ENCODE results near the gene CELF6.
A peak's percentile ranks its signal among the peaks of the same experiment; 100 is the strongest.
"Not testable (repeated sequence)": the region's sequence is repeated elsewhere in the genome, so short reads cannot be mapped to it uniquely, and the experiment has no call there.

CELF6 gene

DNA sequence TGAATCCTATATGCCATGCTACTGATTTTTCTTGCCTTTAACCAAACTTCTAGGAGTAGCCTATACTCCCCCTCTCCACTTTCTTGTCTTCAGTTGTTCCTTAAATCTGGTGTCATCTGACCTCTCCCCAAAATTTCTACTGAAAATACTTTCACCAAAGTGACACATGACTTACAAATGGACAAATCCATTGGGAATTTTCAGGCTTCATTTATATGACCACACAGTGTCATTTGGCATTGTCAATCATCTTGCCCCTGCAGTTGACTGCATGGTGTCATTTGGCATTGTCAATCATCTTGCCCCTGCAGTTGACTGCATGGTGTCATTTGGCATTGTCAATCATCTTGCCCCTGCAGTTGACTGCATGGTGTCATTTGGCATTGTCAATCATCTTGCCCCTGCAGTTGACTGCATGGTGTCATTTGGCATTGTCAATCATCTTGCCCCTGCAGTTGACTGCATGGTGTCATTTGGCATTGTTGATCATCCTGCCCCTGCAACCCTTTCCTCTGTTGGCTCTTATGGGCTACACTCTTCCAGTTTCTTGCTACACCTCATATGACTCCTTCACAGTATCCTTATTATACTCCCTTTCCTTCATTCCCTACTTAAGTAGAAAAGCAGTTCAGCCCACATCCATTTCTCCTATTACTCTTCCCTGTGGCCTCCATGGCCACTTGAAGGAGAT, 44.2 kb downstream of the CELF6 start:
- not testable (repeated sequence) for H3K18ac ChIP-seq (ENCODE audit: low read length); H3K27me3 ChIP-seq (ENCODE audit: control insufficient read depth in 3 of 3, insufficient read depth in 3 of 3, low read depth in 1 of 3, low read length in 3 of 3); H3K27ac ChIP-seq (replicated peaks; ENCODE audit: low read length); H3K79me1 ChIP-seq (ENCODE audit: low read depth, low read length); H2BK5ac ChIP-seq (ENCODE audit: low read length); H3K9me3 ChIP-seq (replicated peaks in 1 of 2; ENCODE audit: control insufficient read depth in 2 of 2, insufficient read depth in 1 of 2, low read depth in 1 of 2, low read length in 2 of 2); H3K4me3 ChIP-seq (ENCODE audit: low read length in 2 of 2); H3K4me1 ChIP-seq (ENCODE audit: control insufficient read depth in 2 of 2, insufficient read depth in 1 of 2, low read depth in 1 of 2, low read length in 2 of 2); H3K4ac ChIP-seq (ENCODE audit: low read length); H3K36me3 ChIP-seq (replicated peaks in 1 of 2; ENCODE audit: control insufficient read depth in 2 of 2, insufficient read depth in 2 of 2, low read length in 2 of 2); H3K14ac ChIP-seq (ENCODE audit: low read length); H3K4me2 ChIP-seq (ENCODE audit: insufficient read depth, low read length, poor library complexity, severe bottlenecking); H4K8ac ChIP-seq (ENCODE audit: low read depth, low read length); H2BK15ac ChIP-seq (ENCODE audit: low read length); H2BK120ac ChIP-seq (ENCODE audit: low read depth, low read length); H2BK12ac ChIP-seq (ENCODE audit: low read length); DNase-seq (ENCODE audit: low spot score); H2AK5ac ChIP-seq (ENCODE audit: low read depth, low read length); H3K9ac ChIP-seq (ENCODE audit: low read depth, low read length, poor library complexity); H3K23ac ChIP-seq (ENCODE audit: low read depth, low read length, poor library complexity); H4K91ac ChIP-seq (ENCODE audit: low read depth, low read length, poor library complexity); H2AFZ ChIP-seq (ENCODE audit: low read length)

DNA sequence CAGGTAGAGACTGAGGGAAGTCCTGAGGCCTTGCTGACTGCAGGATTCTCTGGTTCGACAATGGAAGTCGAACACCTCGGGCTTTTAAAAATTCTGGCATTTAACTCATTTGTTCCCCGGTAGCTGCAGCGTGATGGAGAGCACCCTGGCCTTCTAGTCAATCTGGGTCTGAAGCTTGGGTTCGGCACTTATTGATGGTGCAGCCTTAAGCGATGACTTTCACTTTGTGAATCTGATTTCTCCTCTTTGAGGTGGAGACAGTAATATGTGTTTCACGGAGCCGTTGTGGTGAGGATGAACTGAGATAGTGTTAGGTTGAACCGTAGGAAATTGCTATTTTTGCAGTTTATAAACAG, 47.0 kb downstream of the CELF6 start:
- Histone ChIP-seq H2BK120ac (ENCODE audit: low read depth, low read length) (no peak overlapping the region), H2BK12ac (ENCODE audit: low read length) (no peak overlapping the region), H3K79me1 (ENCODE audit: low read depth, low read length) (no peaks in the 10 kb centered on the region), H3K36me3 (replicated peaks in 1 of 2; ENCODE audit: control insufficient read depth in 2 of 2, insufficient read depth in 2 of 2, low read length in 2 of 2) (peaks cover 2 to 29% of the 10 kb centered on the region in 2 donors), H2AFZ (ENCODE audit: low read length) (peak overlapping the region; percentile 87), H3K9ac (ENCODE audit: low read depth, low read length, poor library complexity) (no peak overlapping the region), H3K27me3 (ENCODE audit: control insufficient read depth in 3 of 3, insufficient read depth in 3 of 3, low read depth in 1 of 3, low read length in 3 of 3) (no peaks in the 10 kb centered on the region), H3K23ac (ENCODE audit: low read depth, low read length, poor library complexity) (peak overlapping the region; percentile 83), H2BK15ac (ENCODE audit: low read length) (no peak overlapping the region), H3K27ac (replicated peaks; ENCODE audit: low read length) (no peak overlapping the region), H3K4me1 (ENCODE audit: control insufficient read depth in 2 of 2, insufficient read depth in 1 of 2, low read depth in 1 of 2, low read length in 2 of 2) (peaks cover 2 to 5% of the 10 kb centered on the region in 2 donors), H2AK5ac (ENCODE audit: low read depth, low read length) (no peak overlapping the region), H3K4me3 (ENCODE audit: low read length in 2 of 2) (peak overlapping the region; percentile 84 to 98), H3K4ac (ENCODE audit: low read length) (no peak overlapping the region), H3K4me2 (ENCODE audit: insufficient read depth, low read length, poor library complexity, severe bottlenecking) (peak overlapping the region; percentile 49), H3K9me3 (replicated peaks in 1 of 2; ENCODE audit: control insufficient read depth in 2 of 2, insufficient read depth in 1 of 2, low read depth in 1 of 2, low read length in 2 of 2) (no peaks in the 10 kb centered on the region), H2BK5ac (ENCODE audit: low read length) (no peak overlapping the region), H4K8ac (ENCODE audit: low read depth, low read length) (no peak overlapping the region), H3K14ac (ENCODE audit: low read length) (no peak overlapping the region), H3K18ac (ENCODE audit: low read length) (no peak overlapping the region), H4K91ac (ENCODE audit: low read depth, low read length, poor library complexity) (no peak overlapping the region)
- WGBS, 2 donors (ENCODE audit: extremely low coverage in 2 of 2, insufficient read length in 2 of 2, insufficient replicate concordance in 1 of 2): no CpG with 5 or more reads among the region's 10 CpGs
- DNase-seq (ENCODE audit: low spot score): no peak

DNA sequence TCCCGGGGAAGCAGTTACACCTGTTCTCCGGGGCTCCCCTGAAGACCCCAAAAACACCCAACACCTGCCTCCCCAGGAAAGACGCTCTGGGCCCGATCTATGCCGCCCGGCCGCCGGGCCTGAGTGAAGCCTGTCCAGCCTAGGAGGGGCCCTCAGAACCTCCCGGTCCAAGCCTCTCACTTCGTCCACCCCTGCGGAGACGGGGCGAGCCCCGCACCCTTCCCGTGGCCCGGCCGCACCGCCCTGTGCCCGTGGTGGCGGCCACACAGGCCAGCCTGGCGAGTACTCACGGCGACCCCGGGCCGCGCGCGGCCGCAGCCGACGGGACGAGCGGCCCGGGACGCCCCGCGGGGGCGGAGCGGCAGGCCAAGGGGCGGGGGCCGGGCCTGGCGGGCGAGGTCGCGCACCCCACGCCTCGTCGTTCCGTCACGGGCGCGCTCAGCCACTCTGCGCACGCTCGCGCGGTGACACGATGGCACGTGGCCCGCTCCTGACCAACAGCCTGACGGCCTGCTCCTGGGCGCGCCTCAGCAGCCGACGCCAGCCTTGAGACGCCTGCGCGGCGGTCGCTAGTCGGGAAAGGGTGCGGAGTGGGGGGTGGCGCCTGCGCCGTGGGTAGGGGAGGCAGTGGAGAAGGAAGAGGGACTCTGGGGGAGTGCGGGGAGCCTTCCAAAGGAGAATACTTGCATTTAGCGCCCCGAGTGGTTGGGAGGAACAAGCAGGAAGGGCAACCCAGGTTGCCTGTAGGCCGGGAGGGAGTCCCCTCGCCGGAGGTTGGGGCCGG, 47.6 kb downstream of the CELF6 start, which contains the start of gene PARP6:
TSS of gene PARP6 (minus strand) at position 342 of the 784 bp plus-strand sequence. CDS start 5,077 bp downstream, outside the sequence.
- no peak within 1 kb of the TSS for H4K8ac ChIP-seq (ENCODE audit: low read depth, low read length)
- H4K91ac ChIP-seq (ENCODE audit: low read depth, low read length, poor library complexity): no peak within 1 kb of the TSS
- H3K79me1 ChIP-seq (ENCODE audit: low read depth, low read length): no peaks in the 10 kb centered on the region
- peak within 1 kb of the TSS; percentile 76 for H3K18ac ChIP-seq (ENCODE audit: low read length)
- no peak within 1 kb of the TSS for H2BK12ac ChIP-seq (ENCODE audit: low read length)
- H2BK120ac ChIP-seq (ENCODE audit: low read depth, low read length): no peak within 1 kb of the TSS
- H2AFZ ChIP-seq (ENCODE audit: low read length): peak within 1 kb of the TSS; percentile 87
- no peaks in the 10 kb centered on the region for H3K27me3 ChIP-seq (ENCODE audit: control insufficient read depth in 3 of 3, insufficient read depth in 3 of 3, low read depth in 1 of 3, low read length in 3 of 3)
- peak within 1 kb of the TSS; percentile 82 for H3K4me2 ChIP-seq (ENCODE audit: insufficient read depth, low read length, poor library complexity, severe bottlenecking)
- peak within 1 kb of the TSS; percentile 12 for H2AK5ac ChIP-seq (ENCODE audit: low read depth, low read length)
- peaks cover 3 to 33% of the 10 kb centered on the region in 2 donors for H3K36me3 ChIP-seq (replicated peaks in 1 of 2; ENCODE audit: control insufficient read depth in 2 of 2, insufficient read depth in 2 of 2, low read length in 2 of 2)
- H3K9ac ChIP-seq (ENCODE audit: low read depth, low read length, poor library complexity): peak within 1 kb of the TSS; percentile 94
- no CpG with 5 or more reads among the region's 82 CpGs for WGBS, 2 donors (ENCODE audit: extremely low coverage in 2 of 2, insufficient read length in 2 of 2, insufficient replicate concordance in 1 of 2)
- H2BK15ac ChIP-seq (ENCODE audit: low read length): no peak within 1 kb of the TSS
- H3K4me1 ChIP-seq (ENCODE audit: control insufficient read depth in 2 of 2, insufficient read depth in 1 of 2, low read depth in 1 of 2, low read length in 2 of 2): peaks cover 2 to 5% of the 10 kb centered on the region in 2 donors
- peak; percentile 89 for DNase-seq (ENCODE audit: low spot score)
- H3K27ac ChIP-seq (replicated peaks; ENCODE audit: low read length): no peak within 1 kb of the TSS
- H3K4ac ChIP-seq (ENCODE audit: low read length): no peak within 1 kb of the TSS
- H3K9me3 ChIP-seq (replicated peaks in 1 of 2; ENCODE audit: control insufficient read depth in 2 of 2, insufficient read depth in 1 of 2, low read depth in 1 of 2, low read length in 2 of 2): no peaks in the 10 kb centered on the region
- H3K4me3 ChIP-seq (ENCODE audit: low read length in 2 of 2): peak within 1 kb of the TSS; percentile 84 to 98
- H3K23ac ChIP-seq (ENCODE audit: low read depth, low read length, poor library complexity): peak within 1 kb of the TSS; percentile 83
- no peak within 1 kb of the TSS for H2BK5ac ChIP-seq (ENCODE audit: low read length)
- H3K14ac ChIP-seq (ENCODE audit: low read length): peak within 1 kb of the TSS; percentile 48

DNA sequence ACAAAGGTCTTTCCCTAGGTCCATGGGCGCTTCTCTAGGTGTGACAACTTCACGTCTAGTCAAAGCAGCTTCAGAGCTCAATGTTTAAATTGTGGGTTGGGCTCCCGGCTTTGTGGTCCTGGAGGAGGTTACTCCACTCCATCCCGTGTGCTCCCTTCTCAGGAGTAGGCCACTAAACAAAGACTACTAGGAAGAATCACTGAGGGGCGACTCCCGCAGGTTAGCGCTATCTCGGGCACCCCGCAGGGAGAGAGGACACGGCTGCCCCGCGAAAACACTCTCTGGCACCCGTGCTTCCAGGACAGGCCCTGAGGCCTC, 48.1 kb downstream of the CELF6 start:
- peak overlapping the region; percentile 87 for H2AFZ ChIP-seq (ENCODE audit: low read length)
- no peak overlapping the region for H3K27ac ChIP-seq (replicated peaks; ENCODE audit: low read length)
- no peak for DNase-seq (ENCODE audit: low spot score)
- H3K36me3 ChIP-seq (replicated peaks in 1 of 2; ENCODE audit: control insufficient read depth in 2 of 2, insufficient read depth in 2 of 2, low read length in 2 of 2): peaks cover 8 to 39% of the 10 kb centered on the region in 2 donors
- peak overlapping the region; percentile 94 for H3K9ac ChIP-seq (ENCODE audit: low read depth, low read length, poor library complexity)
- H3K14ac ChIP-seq (ENCODE audit: low read length): no peak overlapping the region
- no peaks in the 10 kb centered on the region for H3K27me3 ChIP-seq (ENCODE audit: control insufficient read depth in 3 of 3, insufficient read depth in 3 of 3, low read depth in 1 of 3, low read length in 3 of 3)
- H3K18ac ChIP-seq (ENCODE audit: low read length): peak overlapping the region; percentile 76
- no peaks in the 10 kb centered on the region for H3K9me3 ChIP-seq (replicated peaks in 1 of 2; ENCODE audit: control insufficient read depth in 2 of 2, insufficient read depth in 1 of 2, low read depth in 1 of 2, low read length in 2 of 2)
- H3K4ac ChIP-seq (ENCODE audit: low read length): no peak overlapping the region
- H3K79me1 ChIP-seq (ENCODE audit: low read depth, low read length): no peaks in the 10 kb centered on the region
- H3K4me3 ChIP-seq (ENCODE audit: low read length in 2 of 2): peak overlapping the region; percentile 84 to 98
- no peak overlapping the region for H2BK15ac ChIP-seq (ENCODE audit: low read length)
- WGBS, 2 donors (ENCODE audit: extremely low coverage in 2 of 2, insufficient read length in 2 of 2, insufficient replicate concordance in 1 of 2): no CpG with 5 or more reads among the region's 13 CpGs
- H4K8ac ChIP-seq (ENCODE audit: low read depth, low read length): no peak overlapping the region
- peaks cover 2 to 5% of the 10 kb centered on the region in 2 donors for H3K4me1 ChIP-seq (ENCODE audit: control insufficient read depth in 2 of 2, insufficient read depth in 1 of 2, low read depth in 1 of 2, low read length in 2 of 2)
- no peak overlapping the region for H2BK120ac ChIP-seq (ENCODE audit: low read depth, low read length)
- H2BK12ac ChIP-seq (ENCODE audit: low read length): no peak overlapping the region
- H2AK5ac ChIP-seq (ENCODE audit: low read depth, low read length): peak overlapping the region; percentile 12
- no peak overlapping the region for H2BK5ac ChIP-seq (ENCODE audit: low read length)
- no peak overlapping the region for H4K91ac ChIP-seq (ENCODE audit: low read depth, low read length, poor library complexity)
- peak overlapping the region; percentile 82 for H3K4me2 ChIP-seq (ENCODE audit: insufficient read depth, low read length, poor library complexity, severe bottlenecking)
- H3K23ac ChIP-seq (ENCODE audit: low read depth, low read length, poor library complexity): peak overlapping the region; percentile 83
